ENCODE results near the gene TOMM34.
A peak's percentile ranks its signal among the peaks of the same experiment; 100 is the strongest.

TOMM34 gene

DNA sequence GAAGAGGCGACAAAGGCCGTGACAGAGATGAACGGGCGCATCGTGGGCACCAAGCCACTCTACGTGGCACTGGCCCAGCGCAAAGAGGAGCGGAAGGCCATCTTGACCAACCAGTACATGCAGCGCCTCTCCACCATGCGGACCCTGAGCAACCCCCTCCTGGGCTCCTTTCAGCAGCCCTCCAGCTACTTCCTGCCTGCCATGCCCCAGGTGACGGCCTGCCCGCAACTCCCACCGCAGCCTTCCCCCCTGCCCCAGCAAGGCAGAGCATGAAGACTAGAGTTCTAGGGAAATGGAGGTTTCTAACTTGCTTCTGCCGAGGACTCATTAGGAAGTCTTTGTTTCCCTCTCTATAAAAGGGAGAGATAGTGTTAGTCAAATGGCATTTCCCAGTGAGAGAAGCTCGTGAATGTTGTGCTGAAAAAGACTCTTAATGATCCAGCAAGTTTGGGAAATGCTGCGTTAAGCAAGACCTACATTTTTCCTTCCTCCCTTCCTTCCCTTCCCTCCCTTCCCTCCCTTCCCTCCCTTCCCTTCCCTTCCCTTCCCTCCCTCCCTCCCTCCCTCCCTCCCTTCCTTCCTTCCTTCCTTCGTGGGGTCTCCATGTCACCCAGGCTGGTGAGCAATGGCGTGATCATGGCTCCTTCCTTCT, 29.6 kb downstream of the TOMM34 start:
- DNase-seq (ENCODE audit: low read depth), result no peak

GRCh38 chr20:44928595-44928994, 31.6 kb downstream of the TOMM34 start:
- DNase-seq (ENCODE audit: low read depth), result no peak

DNA sequence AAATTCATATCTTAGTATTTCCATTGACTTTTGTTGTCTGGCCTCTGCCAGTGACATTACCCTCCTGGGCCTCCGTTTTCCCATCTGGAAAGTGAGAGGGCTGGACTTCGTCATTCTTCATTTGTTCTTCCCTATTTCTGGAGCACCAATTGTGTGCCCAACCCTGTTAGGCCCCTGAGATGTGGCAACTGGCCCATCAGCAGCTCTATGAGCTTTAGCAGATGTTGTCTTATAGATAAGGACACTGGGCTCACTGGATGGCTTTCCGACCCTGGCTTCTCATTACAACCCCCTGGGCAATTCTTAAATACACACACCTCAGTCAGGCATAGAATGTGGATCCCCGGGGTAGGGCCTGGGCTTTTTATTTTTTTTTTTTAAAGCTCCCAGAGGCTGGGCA, 35.7 kb downstream of the TOMM34 start:
- DNase-seq (ENCODE audit: low read depth), result no peak

GRCh38 chr20:44921447-44921846, 38.8 kb downstream of the TOMM34 start:
- DNase-seq (ENCODE audit: low read depth), result no peak

- DNase-seq (ENCODE audit: low read depth), result no peak
Observed at GRCh38 chr20:44918761-44919160, 41.4 kb downstream of the TOMM34 start.

- no peak for DNase-seq (ENCODE audit: low read depth)
Observed at GRCh38 chr20:44918342-44918741, 41.9 kb downstream of the TOMM34 start.

DNA sequence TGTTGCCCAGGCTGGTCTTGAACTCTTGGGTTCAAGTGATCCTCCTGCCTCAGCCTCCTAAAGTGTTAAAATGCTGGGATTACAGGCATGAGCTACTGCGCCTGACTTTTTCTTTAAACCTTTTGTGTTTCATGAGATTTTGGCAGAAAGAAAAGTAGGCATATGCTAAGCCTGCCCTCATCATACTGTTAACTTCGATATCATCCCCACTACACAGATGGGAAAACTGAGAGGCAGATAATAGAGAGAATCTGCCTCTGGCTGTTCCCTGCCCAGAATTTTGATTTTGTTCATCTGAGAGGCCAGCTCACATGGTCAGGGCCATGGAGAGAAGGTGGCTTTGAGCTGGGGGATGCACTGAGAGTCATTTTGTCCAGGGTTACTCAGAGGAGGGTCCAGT, 42.8 kb downstream of the TOMM34 start:
- no peak for DNase-seq (ENCODE audit: low read depth)

GRCh38 chr20:44916586-44916985, 43.6 kb downstream of the TOMM34 start:
- DNase-seq (ENCODE audit: low read depth), result no peak

- no peak for DNase-seq (ENCODE audit: low read depth)
Observed at GRCh38 chr20:44914924-44915323, 45.3 kb downstream of the TOMM34 start.

- no peak for DNase-seq (ENCODE audit: low read depth)
Observed at GRCh38 chr20:44912189-44912588, 48.0 kb downstream of the TOMM34 start.

DNA sequence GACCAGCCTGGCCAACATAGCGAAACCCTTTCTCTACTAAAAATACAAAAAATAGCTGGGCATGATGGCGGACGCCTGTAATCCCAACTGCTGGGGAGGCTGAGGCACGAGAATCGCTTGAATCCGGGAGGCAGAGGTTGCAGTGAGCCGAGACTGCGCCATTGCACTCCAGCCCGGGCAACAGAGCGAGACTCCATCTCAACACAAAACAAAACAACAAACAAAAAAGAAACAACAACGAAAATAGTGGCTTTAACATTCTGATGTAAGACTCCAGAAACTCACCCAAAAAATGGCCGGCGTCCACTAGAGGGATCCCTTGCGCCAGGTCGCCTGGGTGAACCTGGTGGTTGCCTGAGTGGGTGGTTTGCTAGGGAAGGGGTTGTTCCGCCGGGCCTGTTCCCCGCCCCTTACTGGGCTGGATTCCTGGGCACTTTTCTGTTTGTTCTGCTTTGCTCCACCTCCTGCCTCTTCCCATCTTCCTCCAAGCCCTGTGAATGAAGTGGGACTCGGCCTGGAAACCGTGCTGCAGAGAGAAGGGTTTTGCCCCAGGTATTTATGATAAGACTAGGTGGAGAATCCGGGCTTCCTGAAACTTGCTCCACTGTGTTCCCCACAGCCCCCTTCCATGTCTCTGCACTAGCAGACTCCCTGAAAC, 48.8 kb downstream of the TOMM34 start:
- DNase-seq (ENCODE audit: low read depth), result peak; percentile 15

- DNase-seq (ENCODE audit: low read depth), result no peak
Observed at GRCh38 chr20:44910690-44911262, 49.4 kb downstream of the TOMM34 start.

DNA sequence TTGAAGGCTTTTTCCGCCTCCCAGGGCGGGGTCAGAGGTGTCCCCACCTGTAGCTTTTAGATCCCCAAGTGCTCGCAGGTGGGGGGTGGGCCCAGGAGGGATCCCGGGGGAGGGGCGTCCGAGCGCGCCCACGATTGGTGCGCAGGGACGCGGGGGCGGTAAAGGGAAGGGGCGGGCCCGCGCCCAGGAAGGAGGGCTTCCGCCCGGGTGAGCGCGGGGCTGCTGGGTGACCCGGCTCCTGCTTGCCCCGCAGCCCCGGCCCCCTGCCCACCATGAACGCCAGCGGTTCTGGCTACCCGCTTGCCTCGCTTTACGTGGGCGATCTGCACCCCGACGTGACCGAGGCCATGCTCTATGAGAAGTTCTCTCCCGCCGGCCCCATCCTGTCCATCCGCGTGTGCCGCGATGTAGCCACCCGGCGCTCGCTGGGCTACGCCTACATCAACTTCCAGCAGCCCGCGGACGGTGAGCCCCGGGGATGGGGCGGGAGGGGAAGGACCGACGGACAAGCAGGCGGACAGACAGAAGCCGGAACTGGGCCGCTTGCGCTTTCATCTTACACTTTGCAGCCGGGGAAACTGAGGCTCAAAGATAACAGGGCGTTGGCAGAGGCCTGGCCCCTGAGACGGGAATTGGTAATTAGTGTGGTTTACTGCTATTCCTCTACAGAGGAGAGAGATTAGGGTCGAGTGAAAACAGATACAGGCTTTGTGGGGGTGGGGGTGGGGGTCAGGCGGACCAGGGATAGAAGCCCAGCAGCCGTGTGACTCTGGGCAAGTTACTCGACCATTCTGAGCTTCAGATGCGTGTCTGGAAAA, 50.1 kb downstream of the TOMM34 start, which contains the start of gene PABPC1L:
TSS of gene PABPC1L (plus strand) at position 189 of the 818 bp plus-strand sequence. CDS start at position 273, 84 bp downstream.
- DNase-seq (ENCODE audit: low read depth), result peak; percentile 66

DNA sequence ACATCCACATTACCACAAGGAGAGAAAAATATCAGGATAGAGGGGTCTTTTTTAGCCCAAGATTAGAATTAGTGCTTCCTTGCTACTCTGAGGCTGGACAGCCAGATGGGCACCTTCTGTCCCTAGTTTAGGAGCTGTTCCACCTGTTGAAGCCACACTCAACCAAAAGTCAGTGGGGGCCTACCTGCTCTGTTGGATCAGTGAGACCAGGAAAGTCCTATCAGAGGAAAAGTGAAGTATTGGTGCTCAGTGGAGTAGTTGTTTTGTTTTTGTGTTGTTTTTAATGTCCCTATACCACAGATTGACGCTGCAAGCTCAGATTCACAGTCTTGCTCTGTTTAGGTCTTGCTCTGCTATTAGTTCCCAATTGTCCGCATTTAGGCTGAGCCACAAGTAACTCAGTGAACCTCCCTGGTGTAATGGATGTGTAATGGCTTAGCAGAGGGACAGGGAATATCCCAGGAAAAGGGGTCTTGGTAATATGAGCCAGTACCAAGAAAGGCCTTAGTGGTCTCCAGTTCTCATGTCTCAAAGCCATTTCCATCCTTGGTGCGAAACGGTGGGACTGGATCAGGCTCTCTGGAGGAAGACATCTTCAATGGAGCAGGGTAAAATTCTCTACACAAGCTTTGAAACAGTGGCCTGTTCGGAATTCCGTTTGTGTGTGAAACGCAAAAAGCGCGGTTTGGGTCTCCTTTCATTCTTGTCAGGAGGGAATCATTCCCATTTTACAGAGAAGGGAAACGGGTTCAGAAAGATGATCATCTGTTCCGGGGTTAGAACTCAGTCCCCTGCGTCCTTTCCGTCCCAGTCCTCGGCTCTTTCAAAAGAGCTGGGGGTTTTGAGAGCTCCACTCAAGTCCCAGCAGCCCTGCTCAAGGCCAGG, 51.0 kb downstream of the TOMM34 start:
- no peak for DNase-seq (ENCODE audit: low read depth)

- no peak for DNase-seq (ENCODE audit: low read depth)
Observed at GRCh38 chr20:44904377-44904776, 55.8 kb downstream of the TOMM34 start.

GRCh38 chr20:44901974-44902373, 58.2 kb downstream of the TOMM34 start:
- DNase-seq (ENCODE audit: low read depth), result no peak

DNA sequence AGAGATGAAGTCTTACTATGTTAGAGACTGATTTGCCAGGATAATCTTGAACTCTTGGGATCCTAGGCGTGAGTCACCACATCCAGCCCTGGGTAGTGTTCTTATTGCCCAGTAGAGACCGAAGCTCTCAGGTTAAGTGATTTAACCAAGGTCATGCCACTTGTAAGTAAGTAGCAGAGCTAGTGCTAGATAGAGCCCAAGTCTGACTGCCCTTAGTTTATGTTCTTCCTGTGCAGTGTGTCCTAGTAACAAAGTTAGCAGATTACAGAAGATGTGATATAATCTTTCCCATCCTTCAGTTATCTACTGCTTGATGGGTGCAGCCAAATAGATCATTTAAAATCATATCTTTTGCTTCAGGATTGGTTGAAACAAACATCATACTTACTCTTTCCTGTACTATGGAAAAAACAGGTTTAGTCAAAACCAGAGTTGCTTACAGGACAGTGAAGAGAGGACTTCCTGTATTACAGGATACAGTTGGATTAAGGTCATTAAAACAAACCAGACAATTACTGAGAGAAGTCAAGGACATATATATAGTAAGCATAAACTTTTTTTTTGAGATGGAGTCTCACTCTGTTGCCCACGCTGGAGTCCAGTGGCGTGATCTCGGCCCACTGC, 59.9 kb downstream of the TOMM34 start:
- DNase-seq (ENCODE audit: low read depth), result no peak

- no peak for DNase-seq (ENCODE audit: low read depth)
Observed at GRCh38 chr20:44897133-44897532, 63.1 kb downstream of the TOMM34 start.

GRCh38 chr20:44896583-44896982, 63.6 kb downstream of the TOMM34 start:
- no peak for DNase-seq (ENCODE audit: low read depth)

- DNase-seq (ENCODE audit: low read depth), result no peak
Observed at GRCh38 chr20:44894959-44895358, 65.2 kb downstream of the TOMM34 start.

Data from activated T-helper 1 cell treated with Interleukin-2 at 50 U/mL for 16 hours (primary cell).